Activated naive CD8-positive, alpha-beta T cell treated with anti-CD3 and anti-CD28 coated beads for 36 hours (primary cell): ENCODE measurements around the gene PRDM15. TPM values are rescaled to one million over a fixed set of nuclear protein-coding genes. Genes with fewer than 3 reads are reported as not detected.

Source experiments
- DNase-seq: peaks from one replicate; pipeline ENCODE4 v3.0.0; 2021
- H3K27ac Mint-ChIP-seq: one replicate; pipeline ENCODE4 v1.8.0; 2022; ENCODE audit warnings: mild to moderate bottlenecking, moderate library complexity, mixed read lengths
- H3K27me3 Mint-ChIP-seq: one replicate; pipeline ENCODE4 v1.8.0; 2022; ENCODE audit warnings: mild to moderate bottlenecking, mixed read lengths
- H3K36me3 Mint-ChIP-seq: one replicate; pipeline ENCODE4 v1.8.0; 2021; ENCODE audit warnings: mild to moderate bottlenecking, mixed read lengths
- H3K4me1 Mint-ChIP-seq: one replicate; pipeline ENCODE4 v1.8.0; 2021; ENCODE audit warnings: mixed read lengths
- H3K4me3 Mint-ChIP-seq: one replicate; pipeline ENCODE4 v1.8.0; 2022; ENCODE audit warnings: mild to moderate bottlenecking, moderate library complexity, mixed read lengths
- H3K9me3 Mint-ChIP-seq: one replicate; pipeline ENCODE4 v1.8.0; 2022; ENCODE audit warnings: mixed read lengths
- total RNA-seq, 2 experiments: library from RNA; stranded (reverse); gene quantifications; one replicate each; pipeline ENCODE4 v1.2.3, GENCODE V29; 2021

Gene PRDM15
- total RNA-seq, 2 experiments from 2014 or later: 9.3 to 10.1 TPM

DNA sequence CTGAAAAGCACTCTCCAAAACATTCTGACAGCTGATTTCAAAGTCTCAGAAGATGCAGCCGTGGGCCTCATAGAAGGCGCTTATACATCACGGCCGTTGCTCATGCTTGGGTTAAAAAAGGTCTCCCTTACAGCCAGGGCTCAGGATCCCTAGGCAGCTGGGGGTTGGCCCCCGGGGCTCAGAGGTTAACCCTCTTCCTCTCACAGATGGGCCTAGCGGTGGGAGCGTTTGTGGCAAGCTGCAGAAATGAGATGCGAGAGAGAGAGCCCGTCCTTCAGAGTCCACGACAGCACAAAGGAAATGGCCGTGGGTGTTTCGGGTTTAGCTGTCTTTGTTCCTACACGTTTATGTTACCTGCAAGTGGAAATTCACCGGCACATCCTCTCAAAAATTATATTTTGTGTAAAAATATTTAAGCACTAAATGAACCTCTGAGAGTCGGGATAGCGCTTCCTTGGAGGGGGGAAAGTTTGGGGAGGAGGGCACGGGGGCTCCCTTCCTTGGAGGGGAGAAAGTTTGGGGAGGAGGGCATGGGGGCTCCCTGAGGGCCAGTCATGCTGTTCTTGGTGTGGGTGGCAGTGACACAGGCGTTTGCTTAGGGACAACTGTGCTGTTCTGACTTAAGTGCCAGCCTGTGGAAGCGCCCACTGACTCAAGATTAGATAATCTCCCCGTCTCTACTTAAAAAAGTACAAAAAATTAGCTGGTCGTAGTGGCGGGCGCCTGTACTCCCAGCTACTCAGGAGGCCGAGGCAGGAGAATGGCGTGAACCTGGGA lies 20.5 kb upstream of the PRDM15 start:
- peak overlapping the region; percentile 55 for H3K4me3 Mint-ChIP-seq
- H3K36me3 Mint-ChIP-seq: peaks cover 18% of the 10 kb centered on the region
- peak overlapping the region; percentile 95 for H3K27ac Mint-ChIP-seq
- DNase-seq: peak; percentile 80
- H3K9me3 Mint-ChIP-seq: no peaks in the 10 kb centered on the region
- no peaks in the 10 kb centered on the region for H3K27me3 Mint-ChIP-seq
- peaks cover 45% of the 10 kb centered on the region for H3K4me1 Mint-ChIP-seq

DNA sequence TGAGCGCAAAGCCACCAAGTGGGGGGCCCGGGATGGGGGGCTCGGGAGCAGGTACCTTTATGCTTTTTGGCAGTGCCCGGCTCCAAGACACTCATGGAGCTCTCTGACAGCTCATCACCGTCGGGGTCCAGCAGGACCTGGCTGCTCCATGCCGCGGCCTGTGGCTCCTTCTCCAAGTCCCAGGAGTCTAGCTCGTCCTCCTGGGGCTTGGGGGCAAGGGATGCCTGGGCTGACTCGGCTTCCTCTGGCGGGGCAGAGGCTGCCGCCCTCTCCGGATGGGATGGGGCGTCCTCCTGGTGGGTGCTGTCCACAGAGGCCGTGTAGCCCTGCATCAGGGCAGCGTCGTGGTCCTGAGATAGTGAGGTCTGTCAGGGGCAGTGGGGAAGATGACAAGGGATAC lies 19.9 kb upstream of the PRDM15 start:
- Mint-ChIP-seq H3K27ac (peak overlapping the region; percentile 95), H3K9me3 (no peaks in the 10 kb centered on the region), H3K27me3 (no peaks in the 10 kb centered on the region), H3K4me3 (peak overlapping the region; percentile 55), H3K4me1 (peaks cover 45% of the 10 kb centered on the region), H3K36me3 (peaks cover 16% of the 10 kb centered on the region)
- no peak for DNase-seq

DNA sequence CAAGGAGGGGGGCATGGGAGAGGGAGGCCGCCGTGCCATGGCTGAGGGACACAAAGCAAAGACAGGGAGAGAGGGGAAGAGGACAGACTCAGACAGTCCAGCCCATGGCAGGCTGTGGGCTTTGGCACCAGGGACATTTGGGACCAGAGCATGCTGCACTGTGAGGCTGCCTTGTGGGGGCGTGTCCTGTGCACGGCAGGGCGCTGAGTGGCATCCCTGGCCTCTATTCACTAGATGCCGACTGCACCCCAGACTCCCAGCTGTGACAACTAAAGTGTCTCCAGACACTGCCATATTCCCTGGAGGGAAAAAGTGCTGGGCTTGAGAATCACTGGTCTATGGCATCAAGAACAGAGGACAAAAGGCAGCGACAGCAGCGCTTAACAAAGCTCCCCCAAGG lies 18.6 kb upstream of the PRDM15 start:
- Mint-ChIP-seq H3K9me3 (no peaks in the 10 kb centered on the region), H3K4me1 (peaks cover 45% of the 10 kb centered on the region), H3K4me3 (no peak overlapping the region), H3K27ac (no peak overlapping the region), H3K36me3 (peaks cover 16% of the 10 kb centered on the region), H3K27me3 (no peaks in the 10 kb centered on the region)
- no peak for DNase-seq

DNA sequence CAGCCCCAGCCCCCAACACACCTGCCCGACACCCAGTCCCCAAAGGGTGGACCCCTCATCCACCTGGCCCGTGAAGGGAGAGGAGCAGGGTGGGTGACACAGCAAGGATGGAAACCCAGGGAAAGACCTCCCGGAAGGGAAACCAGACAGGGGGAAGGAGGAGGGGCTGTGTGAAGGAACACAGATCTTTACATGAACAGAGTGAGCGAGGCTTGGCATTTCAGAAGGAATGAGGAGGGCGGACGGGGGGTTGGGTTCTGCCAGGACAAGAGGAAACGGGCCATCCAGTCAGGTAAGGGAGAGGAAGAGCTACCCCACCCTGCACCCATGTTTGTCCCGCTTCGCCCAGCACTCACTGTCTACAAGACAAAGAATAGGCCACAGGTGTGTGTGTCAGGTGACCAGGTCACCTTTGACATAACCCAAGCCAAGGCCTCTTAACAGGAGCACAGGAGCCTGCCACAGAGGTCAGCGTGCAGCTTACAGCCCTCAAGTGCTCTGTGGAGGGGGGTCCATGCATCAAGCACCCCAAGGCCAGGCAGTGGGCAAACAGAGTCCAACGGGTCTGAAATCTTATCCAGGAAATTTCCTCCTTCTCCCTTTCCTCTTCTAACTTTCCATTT lies 18.0 kb upstream of the PRDM15 start:
- Mint-ChIP-seq H3K4me3 (no peak overlapping the region), H3K4me1 (peaks cover 45% of the 10 kb centered on the region), H3K36me3 (peaks cover 16% of the 10 kb centered on the region), H3K27me3 (no peaks in the 10 kb centered on the region), H3K9me3 (no peaks in the 10 kb centered on the region), H3K27ac (no peak overlapping the region)
- DNase-seq: no peak

DNA sequence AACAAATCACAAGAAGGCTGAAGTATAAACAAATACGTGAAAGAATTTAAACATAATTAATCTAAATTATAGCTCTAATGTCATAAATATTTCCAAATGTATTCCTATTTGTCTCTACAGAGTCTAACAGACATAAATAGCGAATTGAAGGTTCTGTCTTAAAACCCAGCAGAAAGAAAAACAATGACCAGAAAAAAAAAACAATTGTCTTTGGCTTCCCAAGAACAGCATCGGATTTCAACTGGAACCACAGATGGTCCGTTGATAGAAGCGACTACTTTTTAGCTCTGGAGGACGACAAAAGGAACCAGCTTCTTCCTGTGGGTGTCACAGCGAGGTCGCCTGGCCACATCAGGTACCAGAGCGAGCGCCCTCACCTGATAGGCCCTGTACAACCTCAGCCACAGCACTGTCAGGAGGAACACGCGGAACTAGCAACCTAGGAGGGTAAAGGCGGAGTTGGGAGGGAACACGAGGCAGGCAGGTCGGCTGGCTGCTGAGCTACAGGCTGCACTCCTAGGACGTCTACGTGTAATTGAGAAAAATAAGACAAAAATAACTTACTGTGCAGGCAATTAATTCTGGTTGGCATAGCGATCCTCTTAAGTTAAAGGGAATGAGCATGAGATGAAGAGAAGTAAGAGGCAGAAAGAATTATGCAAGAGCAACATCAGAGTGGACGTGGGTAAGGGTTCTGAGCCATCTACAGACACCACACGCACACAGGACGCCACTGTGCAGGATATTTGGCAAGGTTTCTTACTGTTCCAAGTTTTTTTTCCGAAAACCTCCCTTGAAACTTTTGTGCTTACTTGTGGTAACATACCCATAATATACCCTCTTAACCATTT lies 16.7 kb upstream of the PRDM15 start:
- H3K4me3 Mint-ChIP-seq: no peak overlapping the region
- peak; percentile 54 for DNase-seq
- H3K4me1 Mint-ChIP-seq: peaks cover 36% of the 10 kb centered on the region
- no peaks in the 10 kb centered on the region for H3K27me3 Mint-ChIP-seq
- peak overlapping the region; percentile 65 for H3K27ac Mint-ChIP-seq
- peaks cover 8% of the 10 kb centered on the region for H3K36me3 Mint-ChIP-seq
- no peaks in the 10 kb centered on the region for H3K9me3 Mint-ChIP-seq

DNA sequence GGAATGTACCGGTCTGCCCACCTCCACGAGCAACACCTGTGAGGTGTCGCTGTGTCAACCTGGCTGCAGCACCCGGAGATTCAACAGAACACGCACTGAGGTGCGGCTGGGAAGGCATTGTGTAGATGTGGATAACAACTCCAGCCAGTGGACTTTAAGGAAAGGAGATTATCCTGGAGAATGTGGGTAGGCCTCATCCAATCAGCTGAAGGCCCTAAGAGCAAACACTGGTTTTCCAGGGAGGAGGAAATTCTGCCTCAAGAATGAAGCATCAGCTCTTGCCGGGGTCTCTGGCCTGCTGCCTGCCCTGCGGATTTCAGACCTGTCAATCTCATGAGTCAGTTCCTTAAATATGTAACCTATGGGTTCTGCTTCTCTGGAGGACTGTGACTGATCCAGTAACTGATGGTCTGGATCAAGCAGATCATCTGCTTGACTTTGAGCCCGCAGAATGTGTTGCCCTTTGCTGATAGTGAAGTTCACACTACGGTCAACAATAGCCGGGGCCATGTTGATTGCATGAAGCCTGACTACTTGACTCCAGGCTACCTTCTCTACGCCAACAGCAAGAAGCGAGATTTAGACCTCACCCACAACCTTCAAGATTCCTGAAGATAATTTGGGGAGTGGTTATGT lies 15.9 kb upstream of the PRDM15 start:
- Mint-ChIP-seq H3K27me3 (no peaks in the 10 kb centered on the region), H3K27ac (no peak overlapping the region), H3K4me3 (no peak overlapping the region), H3K36me3 (peaks cover 5% of the 10 kb centered on the region), H3K9me3 (no peaks in the 10 kb centered on the region), H3K4me1 (peaks cover 29% of the 10 kb centered on the region)
- no peak for DNase-seq

DNA sequence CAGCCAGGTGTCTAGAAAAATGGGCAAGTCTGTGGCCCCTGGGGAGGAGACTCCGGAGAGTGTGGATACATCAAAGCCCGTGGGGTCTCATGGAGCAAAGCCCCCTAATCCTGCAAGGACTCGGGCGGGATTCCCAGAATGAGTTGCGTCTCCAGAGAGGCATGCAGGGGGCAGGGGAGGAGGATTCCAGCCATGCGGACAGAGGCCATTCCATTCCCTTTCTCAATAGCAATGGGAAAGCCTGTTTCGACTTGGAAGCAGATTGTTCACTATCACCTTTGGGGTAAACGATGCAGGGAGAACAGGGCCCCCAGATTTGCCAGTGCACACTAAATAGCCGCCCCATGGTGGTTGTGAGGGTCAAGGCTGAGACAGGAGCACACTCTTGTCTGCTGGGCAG lies 15.4 kb upstream of the PRDM15 start:
- DNase-seq: no peak
- no peaks in the 10 kb centered on the region for H3K27me3 Mint-ChIP-seq
- no peak overlapping the region for H3K27ac Mint-ChIP-seq
- H3K4me1 Mint-ChIP-seq: peaks cover 25% of the 10 kb centered on the region
- H3K36me3 Mint-ChIP-seq: peaks cover 5% of the 10 kb centered on the region
- no peaks in the 10 kb centered on the region for H3K9me3 Mint-ChIP-seq
- no peak overlapping the region for H3K4me3 Mint-ChIP-seq

DNA sequence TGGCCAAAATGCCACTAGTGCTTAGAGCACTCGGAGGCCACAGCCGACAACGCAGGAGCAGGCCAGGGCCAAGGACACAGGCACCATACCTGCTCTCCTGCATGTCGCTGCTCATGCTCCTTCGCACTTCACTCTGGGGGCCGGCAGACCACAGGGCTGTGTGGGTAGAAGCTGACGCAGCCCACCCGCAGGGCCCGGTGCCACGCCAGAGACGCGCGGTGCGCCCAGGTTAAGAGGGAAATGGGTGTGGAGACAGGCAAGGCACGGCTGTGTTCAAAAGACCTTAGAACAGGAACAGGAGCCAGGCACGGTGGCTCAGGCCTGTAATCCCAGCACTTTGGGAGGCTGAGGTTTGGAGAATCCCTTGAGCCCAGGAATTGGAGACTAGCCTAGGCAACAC lies 13.6 kb upstream of the PRDM15 start:
- H3K27me3 Mint-ChIP-seq: no peaks in the 10 kb centered on the region

DNA sequence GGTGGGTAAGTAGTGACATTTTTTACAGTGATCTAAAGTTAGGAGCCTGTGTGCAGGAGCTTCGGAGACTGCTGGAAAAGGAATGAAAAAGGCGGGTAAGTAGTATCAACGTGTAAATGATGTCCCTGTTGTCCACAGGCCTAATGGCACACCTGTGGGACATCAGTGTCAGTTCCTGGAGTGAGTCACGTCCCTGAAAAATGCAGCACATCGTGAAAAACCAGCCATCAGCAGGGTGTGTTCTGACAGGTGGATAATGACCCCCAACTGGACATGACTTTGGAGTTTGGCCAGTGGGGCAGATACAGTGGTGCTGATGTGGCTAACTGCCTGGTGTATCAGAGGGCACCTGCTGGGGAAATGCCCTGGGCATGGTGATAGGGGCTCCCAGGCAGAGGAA lies 12.0 kb upstream of the PRDM15 start:
- peaks cover 6% of the 10 kb centered on the region for H3K4me1 Mint-ChIP-seq
- no peaks in the 10 kb centered on the region for H3K27me3 Mint-ChIP-seq
- no peak overlapping the region for H3K27ac Mint-ChIP-seq
- H3K36me3 Mint-ChIP-seq: peaks cover 3% of the 10 kb centered on the region
- no peak overlapping the region for H3K4me3 Mint-ChIP-seq
- no peak for DNase-seq
- no peaks in the 10 kb centered on the region for H3K9me3 Mint-ChIP-seq

More for the DNA sequence above, 13.6 kb upstream of the PRDM15 start:
- Mint-ChIP-seq H3K4me1 (peaks cover 15% of the 10 kb centered on the region), H3K4me3 (no peak overlapping the region), H3K9me3 (no peaks in the 10 kb centered on the region), H3K36me3 (peaks cover 3% of the 10 kb centered on the region), H3K27ac (no peak overlapping the region)
- no peak for DNase-seq

DNA sequence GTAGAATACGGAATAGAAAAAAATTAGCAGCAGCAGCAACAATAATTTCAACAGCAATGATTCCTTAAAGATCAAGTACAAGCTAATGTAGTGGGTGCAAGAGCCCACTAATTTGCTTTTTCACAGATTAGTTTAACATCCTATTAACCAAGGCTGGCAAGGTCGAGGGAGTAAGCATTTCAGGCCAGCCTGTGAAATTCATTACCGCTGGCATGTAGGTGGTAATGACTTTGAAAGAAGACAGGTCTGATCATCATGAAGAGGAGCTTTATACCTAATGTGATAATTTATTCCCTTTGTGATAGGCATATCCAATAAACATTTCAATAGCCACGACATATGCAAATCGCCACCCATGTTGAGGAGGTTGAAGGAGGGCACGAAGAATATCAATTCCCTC lies 11.2 kb upstream of the PRDM15 start:
- DNase-seq: no peak
- H3K27ac Mint-ChIP-seq: no peak overlapping the region
- H3K36me3 Mint-ChIP-seq: no peaks in the 10 kb centered on the region
- H3K4me1 Mint-ChIP-seq: no peaks in the 10 kb centered on the region
- H3K9me3 Mint-ChIP-seq: no peaks in the 10 kb centered on the region
- H3K27me3 Mint-ChIP-seq: no peaks in the 10 kb centered on the region
- no peak overlapping the region for H3K4me3 Mint-ChIP-seq

DNA sequence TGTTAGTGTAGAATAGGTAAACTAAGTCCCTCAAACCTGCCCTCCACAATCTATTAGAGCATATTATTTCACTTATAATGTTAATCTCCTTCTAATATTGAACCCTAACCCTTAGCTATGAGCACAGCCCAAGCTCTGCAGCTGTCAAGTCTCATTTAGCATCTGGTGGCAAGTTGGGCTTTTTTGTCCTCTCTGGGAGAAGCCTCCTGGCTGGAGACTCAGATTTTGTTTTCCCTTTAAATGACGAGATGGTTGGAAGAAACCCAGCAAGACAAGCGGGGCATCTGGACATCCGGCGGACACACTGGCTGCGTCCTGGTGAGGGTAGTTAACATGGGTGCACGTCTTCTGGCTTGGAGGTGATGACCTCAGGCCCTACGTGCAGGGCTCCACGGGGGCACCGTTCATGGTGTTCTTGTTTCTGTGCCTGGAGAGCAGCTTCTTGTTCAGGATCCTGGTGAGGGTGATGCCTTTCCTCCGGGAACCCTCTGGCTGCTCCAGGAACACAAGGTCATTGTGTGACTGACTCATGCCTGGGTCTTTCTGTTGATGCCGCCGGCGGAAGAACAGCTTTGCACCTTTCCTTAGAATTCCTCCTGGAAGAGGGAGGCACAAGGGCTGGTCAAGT lies 9.7 kb upstream of the PRDM15 start:
- Mint-ChIP-seq H3K27ac (no peak overlapping the region), H3K27me3 (no peaks in the 10 kb centered on the region), H3K36me3 (no peaks in the 10 kb centered on the region), H3K4me3 (no peak overlapping the region), H3K9me3 (no peaks in the 10 kb centered on the region), H3K4me1 (no peaks in the 10 kb centered on the region)
- no peak for DNase-seq

DNA sequence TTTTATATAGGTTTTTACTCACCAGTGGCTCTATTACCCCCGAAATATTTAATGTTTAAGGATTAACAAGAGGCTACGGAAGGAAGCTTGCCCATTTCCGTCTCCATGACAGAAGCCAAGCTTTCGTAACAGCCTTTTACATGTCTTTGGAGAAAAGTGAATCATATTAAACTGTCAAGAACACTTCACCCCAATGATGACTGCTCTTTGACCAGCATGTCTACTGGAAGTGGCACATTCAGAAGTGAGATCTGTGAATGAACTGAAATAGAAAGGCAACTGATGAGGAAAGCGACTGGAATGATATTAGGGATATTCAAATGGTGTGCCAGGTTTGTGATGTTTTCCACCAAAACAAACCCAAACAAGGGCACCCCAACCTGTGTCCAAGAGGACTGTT lies 8.5 kb upstream of the PRDM15 start:
- Mint-ChIP-seq H3K4me1 (no peaks in the 10 kb centered on the region), H3K9me3 (no peaks in the 10 kb centered on the region), H3K27me3 (no peaks in the 10 kb centered on the region), H3K36me3 (no peaks in the 10 kb centered on the region), H3K27ac (no peak overlapping the region), H3K4me3 (no peak overlapping the region)
- no peak for DNase-seq

DNA sequence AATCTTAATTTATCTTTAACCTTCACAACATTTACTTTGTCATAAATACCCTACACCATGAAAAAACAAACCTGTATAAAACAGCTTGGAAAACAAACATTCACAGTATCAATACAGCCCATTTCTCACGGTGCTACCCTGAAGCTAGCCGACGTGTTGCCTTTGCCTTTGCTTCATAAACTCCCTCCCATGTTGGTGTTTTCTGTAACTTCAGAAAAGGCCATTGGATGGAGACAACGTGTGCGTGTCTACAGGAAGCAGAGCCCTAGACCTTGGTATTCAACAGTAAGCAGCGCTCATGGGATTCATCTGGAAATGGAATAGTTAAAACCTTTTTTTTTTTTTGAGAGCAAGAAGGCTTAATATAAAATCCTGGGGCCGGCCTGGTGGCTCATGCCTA lies 7.2 kb upstream of the PRDM15 start:
- DNase-seq: no peak
- no peaks in the 10 kb centered on the region for H3K36me3 Mint-ChIP-seq
- no peak overlapping the region for H3K27ac Mint-ChIP-seq
- no peak overlapping the region for H3K4me3 Mint-ChIP-seq
- peaks cover 2% of the 10 kb centered on the region for H3K27me3 Mint-ChIP-seq
- H3K4me1 Mint-ChIP-seq: no peaks in the 10 kb centered on the region
- no peaks in the 10 kb centered on the region for H3K9me3 Mint-ChIP-seq

DNA sequence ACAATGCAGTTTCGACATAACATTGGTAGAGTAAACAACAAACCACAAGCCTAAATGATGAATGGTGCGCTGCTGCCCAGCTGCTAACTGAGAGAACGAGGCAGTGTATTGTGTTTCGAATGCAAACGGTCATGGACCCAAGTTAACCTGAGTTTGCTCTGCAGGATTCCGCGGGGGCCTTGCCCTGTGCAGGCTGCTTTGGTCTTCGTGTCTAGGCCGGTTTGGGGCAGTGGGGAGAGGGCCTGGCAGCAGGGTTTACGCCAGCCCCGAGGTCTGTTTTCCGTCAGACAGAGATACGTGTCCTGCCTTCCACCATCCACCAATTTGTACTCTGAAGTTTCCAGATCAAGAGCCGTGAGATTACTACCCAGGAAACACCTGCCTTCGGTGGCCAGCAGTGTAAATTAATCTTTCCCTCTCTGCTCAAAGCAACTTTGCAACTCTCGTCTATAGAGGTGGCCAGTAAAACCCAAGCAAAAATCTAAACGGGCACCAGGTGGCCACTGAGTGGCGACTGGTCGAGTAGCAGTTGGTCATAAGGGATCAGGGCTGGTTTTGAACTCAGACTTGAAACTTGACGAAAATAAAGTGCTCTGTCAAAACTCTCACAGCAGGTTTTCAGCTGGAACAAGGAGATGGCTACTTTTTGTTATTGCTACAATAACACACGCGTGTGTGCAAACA lies 6.3 kb upstream of the PRDM15 start:
- Mint-ChIP-seq H3K9me3 (no peaks in the 10 kb centered on the region), H3K4me3 (no peak overlapping the region), H3K27ac (no peak overlapping the region), H3K4me1 (peaks cover under 1% of the 10 kb centered on the region), H3K36me3 (no peaks in the 10 kb centered on the region), H3K27me3 (peaks cover 3% of the 10 kb centered on the region)
- no peak for DNase-seq
